ENCODE measurements around the gene PPARD.

The PPARD gene

GRCh38 chr6:35463292-35463691, 120.9 kb downstream of the PPARD start:
- H3K27ac ChIP-seq: no peak overlapping the region
- no peaks in the 10 kb centered on the region for H3K27me3 ChIP-seq
- TF ChIP-seq CTCF (IDR thresholded peaks at IDR 0.05): no peak
- H3K36me3 ChIP-seq: peaks cover 33% of the 10 kb centered on the region
- no peak overlapping the region for H3K4me3 ChIP-seq (ENCODE audit: low read depth in 1 of 2, low read length in 1 of 2)
- H3K9me3 ChIP-seq: no peaks in the 10 kb centered on the region
- peaks cover 6 to 8% of the 10 kb centered on the region in 2 experiments for H3K4me1 ChIP-seq (ENCODE audit: control insufficient read depth in 1 of 2, insufficient read depth in 1 of 2, low read depth in 1 of 2, low read length in 1 of 2)

- Histone ChIP-seq H3K27me3 (no peaks in the 10 kb centered on the region), H3K4me1 (ENCODE audit: control insufficient read depth in 1 of 2, insufficient read depth in 1 of 2, low read depth in 1 of 2, low read length in 1 of 2) (peaks cover 19 to 22% of the 10 kb centered on the region in 2 experiments), H3K9me3 (no peaks in the 10 kb centered on the region), H3K27ac (no peak overlapping the region), H3K36me3 (peaks cover 19% of the 10 kb centered on the region), H3K4me3 (ENCODE audit: low read depth in 1 of 2, low read length in 1 of 2) (no peak overlapping the region)
- TF ChIP-seq CTCF (IDR thresholded peaks at IDR 0.05): no peak
Measured at GRCh38 chr6:35465646-35466045, 123.3 kb downstream of the PPARD start.

DNA sequence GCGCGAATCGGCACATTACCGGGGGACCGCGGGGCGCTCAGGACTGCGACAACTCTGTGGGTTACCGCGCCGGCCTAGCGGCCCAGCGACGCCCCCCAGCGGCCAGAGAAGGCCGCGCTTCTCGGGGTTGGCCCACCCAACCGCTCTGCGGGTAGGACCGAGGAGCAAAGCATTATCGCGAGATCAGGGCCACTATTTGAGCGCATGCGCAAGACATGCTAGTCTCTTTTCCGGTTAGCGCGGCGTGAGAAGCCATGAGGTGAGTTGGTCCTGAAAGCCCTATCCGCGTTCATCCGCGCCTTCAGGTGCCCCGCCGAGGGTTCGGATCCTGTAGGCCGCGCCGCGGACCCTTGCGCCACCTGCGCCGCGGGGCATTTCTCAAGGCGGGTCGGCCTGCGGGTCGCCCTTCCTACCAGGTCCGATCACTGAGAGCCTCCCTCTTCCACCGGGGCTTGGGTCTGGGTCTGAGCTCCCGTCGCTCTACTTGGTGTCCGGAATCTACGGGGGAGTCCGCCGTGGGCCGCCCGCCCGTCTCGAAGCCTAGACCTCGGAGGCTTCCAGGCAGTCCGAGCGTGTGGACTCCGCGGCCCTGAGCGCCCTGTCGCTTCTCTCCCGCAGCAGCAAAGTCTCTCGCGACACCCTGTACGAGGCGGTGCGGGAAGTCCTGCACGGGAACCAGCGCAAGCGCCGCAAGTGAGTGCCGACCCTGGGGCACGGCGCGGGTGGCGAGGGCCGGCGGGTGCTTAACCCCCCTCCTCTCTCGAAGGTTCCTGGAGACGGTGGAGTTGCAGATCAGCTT, 126.0 kb downstream of the PPARD start, which contains the start of gene RPL10A:
Gene RPL10A (plus strand): TSS at position 221 of the 799 bp plus-strand sequence. CDS start 34 bp downstream, at position 255.
- TF ChIP-seq CTCF (IDR thresholded peaks at IDR 0.05): peak; percentile 89
- Histone ChIP-seq H3K9me3 (no peaks in the 10 kb centered on the region), H3K36me3 (peaks cover 5% of the 10 kb centered on the region), H3K27ac (peak within 1 kb of the TSS; percentile 70), H3K4me1 (ENCODE audit: control insufficient read depth in 1 of 2, insufficient read depth in 1 of 2, low read depth in 1 of 2, low read length in 1 of 2) (peaks cover 19 to 22% of the 10 kb centered on the region in 2 experiments), H3K27me3 (no peaks in the 10 kb centered on the region), H3K4me3 (ENCODE audit: low read depth in 1 of 2, low read length in 1 of 2) (peak within 1 kb of the TSS; percentile 62 to 98)

GRCh38 chr6:35468980-35469750, 126.8 kb downstream of the PPARD start:
- peak overlapping the region; percentile 62 to 98 for H3K4me3 ChIP-seq (ENCODE audit: low read depth in 1 of 2, low read length in 1 of 2)
- TF ChIP-seq CTCF (IDR thresholded peaks at IDR 0.05): no peak
- peaks cover 19 to 22% of the 10 kb centered on the region in 2 experiments for H3K4me1 ChIP-seq (ENCODE audit: control insufficient read depth in 1 of 2, insufficient read depth in 1 of 2, low read depth in 1 of 2, low read length in 1 of 2)
- H3K27ac ChIP-seq: peak overlapping the region; percentile 70
- no peaks in the 10 kb centered on the region for H3K9me3 ChIP-seq
- no peaks in the 10 kb centered on the region for H3K27me3 ChIP-seq
- H3K36me3 ChIP-seq: no peaks in the 10 kb centered on the region

GRCh38 chr6:35469751-35470662, 127.6 kb downstream of the PPARD start:
- H3K4me1 ChIP-seq (ENCODE audit: control insufficient read depth in 1 of 2, insufficient read depth in 1 of 2, low read depth in 1 of 2, low read length in 1 of 2): peaks cover 19 to 22% of the 10 kb centered on the region in 2 experiments
- no peak overlapping the region for H3K27ac ChIP-seq
- no peaks in the 10 kb centered on the region for H3K27me3 ChIP-seq
- H3K36me3 ChIP-seq: no peaks in the 10 kb centered on the region
- no peak for TF ChIP-seq CTCF (IDR thresholded peaks at IDR 0.05)
- H3K4me3 ChIP-seq (ENCODE audit: low read depth in 1 of 2, low read length in 1 of 2): no peak overlapping the region
- H3K9me3 ChIP-seq: no peaks in the 10 kb centered on the region

Data from neutrophil (primary cell).